HEK293 (cell line): ENCODE measurements around the gene BCAR1.

Experiments used
- SETDB1 ChIP-seq: IDR thresholded peaks from one replicate; pipeline ENCODE4 v1.6.1; 2017; ENCODE audit warnings: mild to moderate bottlenecking, low read length, moderate library complexity, mixed read lengths; ENCODE audit not compliant: insufficient read length
- ZNF274 ChIP-seq, 2 experiments: fragments of 200-500 bp in 1 of 2; fragments of 450-650 bp in 1 of 2; sonication (Bioruptor generic) in 1 of 2; formaldehyde crosslinking in 1 of 2; IDR thresholded peaks; 2 replicates each; pipeline versions ENCODE4 v1.5.1 to v1.6.1; 2014 to 2016; ENCODE audit warnings: borderline replicate concordance in 1 of 2, inconsistent platforms in 1 of 2, low read length in 1 of 2, missing biosample characterization in 1 of 2, missing genetic modification characterization in 1 of 2
- ZNF302 ChIP-seq: fragments of 450-650 bp; formaldehyde crosslinking; IDR thresholded peaks from 2 replicates; pipeline ENCODE4 v1.5.1; 2016; ENCODE audit warnings: missing biosample characterization, missing genetic modification characterization, low read depth
- ZNF580 ChIP-seq: fragments of 450-650 bp; formaldehyde crosslinking; IDR thresholded peaks from 2 replicates; pipeline ENCODE4 v1.5.1; 2016; ENCODE audit warnings: missing biosample characterization, missing genetic modification characterization

- TF ChIP-seq ZNF580 (tag by site-specific recombination) (no peak), SETDB1 (no peak), ZNF302 (tag by site-specific recombination) (no peak), ZNF274 (IDR thresholded peaks at IDR 0.05; ENCODE audit: low read length) (no peak), ZNF274 (tag by site-specific recombination; IDR thresholded peaks at IDR 0.05; ENCODE audit: borderline replicate concordance) (no peak)
Measured at GRCh38 chr16:75203096-75203495, 48.3 kb downstream of the BCAR1 start.
